Psoas muscle (tissue), 8 donors: ENCODE results near the gene SYNPO2. TPM values are rescaled to one million over a fixed set of nuclear protein-coding genes. Genes with fewer than 3 reads are reported as not detected.

ENCODE experiments used
- ATAC-seq, 4 donors: fragments of 200-7000 bp; cut with Tn5 transposase; one replicate each; pipeline ENCODE4 v1.9.1; 2020; ENCODE audit warnings: moderate library complexity in 3 of 4, mild to moderate bottlenecking in 2 of 4
- DNase-seq, 2 donors: peaks; one replicate each; pipeline ENCODE4 v3.0.0-alpha.2; 2020
- H3K27ac ChIP-seq: fragments of 200-600 bp; one replicate; pipeline ENCODE4 v1.8.0; 2022
- H3K27me3 ChIP-seq, 3 donors: fragments of 200-600 bp in 1 of 3; one replicate each; pipeline versions ENCODE4 v1.6.1 to v1.8.0; 2013 to 2022; ENCODE audit warnings: low read length in 2 of 3, mild to moderate bottlenecking in 2 of 3, moderate library complexity in 1 of 3; ENCODE audit not compliant: insufficient read depth in 3 of 3
- H3K36me3 ChIP-seq, 2 donors: fragments of 200-600 bp in 1 of 2; one replicate each; pipeline versions ENCODE4 v1.6.1 to v1.8.0; 2013 to 2022; ENCODE audit warnings: low read depth in 1 of 2, mild to moderate bottlenecking in 1 of 2, moderate library complexity in 1 of 2; ENCODE audit not compliant: insufficient read depth in 1 of 2
- H3K4me1 ChIP-seq: fragments of 200-600 bp; one replicate; pipeline ENCODE4 v1.8.0; 2022
- H3K4me3 ChIP-seq: fragments of 200-600 bp; one replicate; pipeline ENCODE4 v1.8.0; 2022; ENCODE audit warnings: mild to moderate bottlenecking
- H3K9me3 ChIP-seq: fragments of 200-600 bp; one replicate; pipeline ENCODE4 v1.8.0; 2022
- CTCF ChIP-seq: fragments of 200-600 bp; IDR thresholded peaks from one replicate; pipeline ENCODE4 v1.8.0; 2022; ENCODE audit warnings: antibody characterized with exemption
- WGBS, 3 donors: extraction: QIAGEN DNeasy Blood & Tissue Kit; methylation state at CpG; one replicate each; pipeline versions ENCODE4 v1.1.6 to v1.1.7; 2013; 5-methylcytosine and 5-hydroxymethylcytosine counted together
- intact Hi-C, 2 donors: fragments of 100-400 bp; cut with DNase I; formaldehyde crosslinking; loops; one replicate each; pipeline versions ENCODE4 v1.11.0 to v1.14.2; 2022
- polyA plus RNA-seq, 3 donors: library from polyadenylated mRNA; stranded (reverse); fragments of 200-250 nt; gene quantifications; one replicate each; pipeline ENCODE4 v1.2.3, GENCODE V29; 2013
- total RNA-seq, 4 donors: library from RNA; stranded (reverse); fragmentation: NEBNext Ultra II Directional in 2 of 4; extraction: Animal tissue kit (Norgen Biotek cat#: 25700) in 2 of 4; gene quantifications; one replicate each; pipeline versions ENCODE4 v1.2.1 to v1.2.4, GENCODE V29; 2021 to 2023
- donor health status: healthy with polysubstance abuse.
- donor health status: DM: no; HTN: no; CAD: no; lungs with moderate emphysema.
- donor health status: Bipolar disorder and iron deficiency.
- donor health status: healthy.
- donor health status: DM: yes; HTN: yes; CAD: no.
- donor health status: DM: no; HTN: no; CAD: no.
- donor health status: DM: no; HTN: no; CAD: no.
- donor health status: DM: yes; HTN: yes; CAD: no.

The SYNPO2 gene
- total and polyA plus RNA-seq, 7 donors = 35.7 to 2,858 (median 1,548) TPM

GRCh38 chr4:118992149-118992548, 103.5 kb downstream of the SYNPO2 start:
- Histone ChIP-seq H3K4me3 (no peak overlapping the region), H3K4me1 (peaks cover 65% of the 10 kb centered on the region), H3K27ac (peak overlapping the region; percentile 95), H3K9me3 (no peaks in the 10 kb centered on the region), H3K36me3 (no peaks in the 10 kb centered on the region), H3K27me3 (no peaks in the 10 kb centered on the region)
- WGBS, 3 donors = 65 to 78% (median 65%) methylated on average over 1 of the region's 1 CpG
- ATAC-seq = peak; percentile 25 to 54 (median 40)
- no peak for TF ChIP-seq CTCF
- intact Hi-C loops = no loop called here
- DNase-seq = no peak

- intact Hi-C loops = no loop called here
- Histone ChIP-seq H3K36me3 (no peaks in the 10 kb centered on the region), H3K9me3 (no peaks in the 10 kb centered on the region), H3K27ac (peak overlapping the region; percentile 95), H3K4me1 (peaks cover 64% of the 10 kb centered on the region), H3K4me3 (no peak overlapping the region), H3K27me3 (no peaks in the 10 kb centered on the region)
- DNase-seq (no peak), ATAC-seq (peak in 1 of 4 donors; percentile 21)
- 80 to 96% (median 90%) methylated on average over 2 of the region's 2 CpGs for WGBS, 3 donors
- TF ChIP-seq CTCF = no peak
Measured at GRCh38 chr4:118993333-118993732, 104.7 kb downstream of the SYNPO2 start.

GRCh38 chr4:118994030-118994429, 105.4 kb downstream of the SYNPO2 start:
- intact Hi-C loops = no loop called here
- H3K36me3 ChIP-seq = no peaks in the 10 kb centered on the region
- ATAC-seq (peak; percentile 46 to 66 (median 64)), DNase-seq (peak in 1 of 2 donors; percentile 62)
- WGBS, 3 donors = 27 to 51% (median 36%) methylated on average over 5 of the region's 5 CpGs
- H3K9me3 ChIP-seq = no peaks in the 10 kb centered on the region
- H3K27me3 ChIP-seq = no peaks in the 10 kb centered on the region
- peaks cover 62% of the 10 kb centered on the region for H3K4me1 ChIP-seq
- no peak for TF ChIP-seq CTCF
- peak overlapping the region; percentile 95 for H3K27ac ChIP-seq
- H3K4me3 ChIP-seq = no peak overlapping the region

- peak overlapping the region; percentile 95 for H3K27ac ChIP-seq
- 92 to 98% (median 93%) methylated on average over 4 of the region's 4 CpGs for WGBS, 3 donors
- no peaks in the 10 kb centered on the region for H3K36me3 ChIP-seq
- no peaks in the 10 kb centered on the region for H3K27me3 ChIP-seq
- no peak for TF ChIP-seq CTCF
- no peaks in the 10 kb centered on the region for H3K9me3 ChIP-seq
- no peak for DNase-seq
- peaks cover 60% of the 10 kb centered on the region for H3K4me1 ChIP-seq
- ATAC-seq = no peak
- no peak overlapping the region for H3K4me3 ChIP-seq
- intact Hi-C loops = no loop called here
Measured at GRCh38 chr4:118995693-118996391, 107.2 kb downstream of the SYNPO2 start.

GRCh38 chr4:118997601-118998000, 108.9 kb downstream of the SYNPO2 start:
- H3K27me3 ChIP-seq = no peaks in the 10 kb centered on the region
- peak overlapping the region; percentile 95 for H3K27ac ChIP-seq
- H3K36me3 ChIP-seq = no peaks in the 10 kb centered on the region
- H3K9me3 ChIP-seq = no peaks in the 10 kb centered on the region
- no peak for DNase-seq
- H3K4me3 ChIP-seq = peak overlapping the region; percentile 23
- intact Hi-C loops = no loop called here
- TF ChIP-seq CTCF = no peak
- ATAC-seq = peak; percentile 65 to 74 (median 69)
- peaks cover 65% of the 10 kb centered on the region for H3K4me1 ChIP-seq
